NK-92 (cell line): ENCODE measurements around the gene MAP3K8.
"Not testable (repeated sequence)": the region's sequence is repeated elsewhere in the genome, so short reads cannot be mapped to it uniquely, and the experiment has no call there.

Experiments used
- DNase-seq: peaks from one replicate; lab custom pipeline; 2025; ENCODE audit not compliant: unreplicated experiment; lab: John Stamatoyannopoulos, UW

The MAP3K8 gene

GRCh38 chr10:30447125-30447799, 13.3 kb downstream of the MAP3K8 start:
- DNase-seq, result no peak

DNA sequence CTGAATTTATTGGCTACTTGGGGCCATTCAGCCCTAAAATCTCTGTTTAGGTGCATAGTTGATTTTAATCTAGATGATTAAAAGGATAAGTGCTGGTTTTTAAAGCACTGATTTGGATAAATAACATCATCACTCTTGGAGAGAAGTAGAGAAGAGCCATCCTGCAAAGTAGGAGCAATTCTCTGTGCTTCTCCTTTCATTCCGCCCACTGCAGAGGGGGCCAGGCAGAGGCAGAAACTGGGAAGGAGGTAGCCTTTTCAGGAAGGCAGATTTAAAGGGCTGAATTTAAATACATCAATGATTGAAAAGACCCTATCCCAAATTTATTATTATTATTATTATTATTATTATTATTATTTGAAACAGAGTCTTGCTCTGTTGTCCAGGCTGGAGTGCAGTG, 14.1 kb downstream of the MAP3K8 start:
- DNase-seq, result no peak

GRCh38 chr10:30453764-30454527, 20.0 kb downstream of the MAP3K8 start:
- no peak for DNase-seq

DNA sequence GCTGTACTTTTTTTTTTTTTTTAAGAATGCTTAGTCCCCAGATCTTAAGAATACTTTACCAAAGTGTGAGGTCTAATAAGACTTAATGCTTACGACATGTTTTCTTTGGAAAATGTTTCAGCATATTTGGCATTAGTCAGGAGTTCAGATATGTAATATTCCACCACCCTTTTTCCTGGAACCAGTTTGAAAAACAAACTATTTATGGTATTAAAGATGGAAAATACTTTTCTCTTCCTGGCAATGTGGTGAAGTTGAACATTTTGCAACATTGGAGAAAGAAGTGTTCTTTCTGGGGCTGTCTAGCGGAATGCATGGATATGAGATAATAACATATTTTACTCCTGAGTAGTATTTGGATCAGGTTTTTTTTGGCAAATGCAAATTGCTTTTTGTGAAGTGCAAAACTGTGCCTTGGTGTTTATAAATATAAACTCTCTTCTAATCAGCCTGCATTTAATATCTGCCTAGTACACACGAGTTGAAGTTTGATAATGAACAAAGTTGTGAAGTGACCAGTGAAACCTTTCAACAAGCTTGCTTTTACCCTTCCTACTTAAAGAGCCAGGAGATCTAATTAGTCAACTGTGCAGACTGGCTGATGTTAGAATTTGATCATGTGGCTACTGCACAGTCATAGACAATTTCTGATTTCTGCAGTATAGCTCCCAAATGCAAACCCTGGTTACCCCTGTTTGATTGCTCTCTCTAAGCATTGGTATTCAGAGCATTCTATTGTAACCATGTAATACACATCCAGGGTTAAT, 20.9 kb downstream of the MAP3K8 start:
- DNase-seq, result no peak

DNA sequence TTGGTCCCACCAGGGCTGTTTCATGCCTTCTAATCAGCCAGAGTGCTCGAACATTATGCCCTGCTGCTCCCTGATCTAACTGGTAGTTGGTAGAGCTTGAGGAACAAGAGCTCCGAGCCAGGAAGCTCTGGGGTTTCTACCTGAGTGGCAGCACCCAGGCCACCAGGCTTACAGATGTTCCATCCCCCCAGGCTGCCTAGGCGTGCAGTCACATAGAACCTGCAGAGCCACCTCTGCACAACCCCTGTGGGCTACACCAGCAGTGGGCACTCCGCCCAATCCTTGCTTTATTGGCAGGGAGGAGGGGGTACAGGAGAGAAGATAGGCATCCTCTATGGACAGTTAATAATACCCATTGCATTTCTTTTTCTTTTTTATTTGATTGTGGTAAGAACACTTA, 21.8 kb downstream of the MAP3K8 start:
- no peak for DNase-seq

- DNase-seq, result no peak
Observed at GRCh38 chr10:30456266-30456665, 22.3 kb downstream of the MAP3K8 start.

DNA sequence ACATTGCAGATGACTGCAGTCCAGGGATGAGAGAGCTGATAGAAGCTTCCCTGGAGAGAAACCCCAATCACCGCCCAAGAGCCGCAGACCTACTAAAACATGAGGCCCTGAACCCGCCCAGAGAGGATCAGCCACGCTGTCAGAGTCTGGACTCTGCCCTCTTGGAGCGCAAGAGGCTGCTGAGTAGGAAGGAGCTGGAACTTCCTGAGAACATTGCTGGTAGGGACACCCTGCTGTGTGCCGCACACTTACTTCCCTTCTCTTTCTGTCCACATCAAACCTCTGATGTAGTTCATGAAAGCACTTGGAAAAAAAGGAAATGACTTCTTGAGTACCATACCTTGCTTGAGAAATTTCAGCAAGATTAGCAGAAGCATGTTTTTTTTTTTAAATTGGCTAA, 25.3 kb downstream of the MAP3K8 start:
- no peak for DNase-seq

DNA sequence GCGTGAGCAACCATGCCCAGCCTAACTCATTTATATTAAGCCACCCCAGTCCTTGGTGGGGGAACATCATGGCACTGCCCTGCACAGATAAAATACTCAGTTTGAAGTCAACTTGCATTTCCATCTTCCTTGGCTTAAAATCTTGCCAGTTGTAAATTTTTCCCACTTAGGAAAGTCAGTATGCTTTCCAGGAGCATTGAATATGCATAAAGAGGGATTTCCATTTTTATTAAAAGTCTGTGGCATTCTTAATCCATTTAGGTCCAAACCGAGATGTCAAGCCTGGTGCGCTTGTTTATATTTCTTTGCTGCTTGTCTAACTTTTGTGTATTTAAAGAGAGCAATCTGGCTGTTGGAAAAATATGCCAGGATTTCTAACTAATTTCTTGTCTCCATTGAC, 26.1 kb downstream of the MAP3K8 start:
- DNase-seq, result no peak

- no peak for DNase-seq
Observed at GRCh38 chr10:30462513-30462912, 28.5 kb downstream of the MAP3K8 start.

- DNase-seq, result no peak
Observed at GRCh38 chr10:30463944-30464451, 30.0 kb downstream of the MAP3K8 start.

- DNase-seq, result no peak
Observed at GRCh38 chr10:30464675-30465074, 30.7 kb downstream of the MAP3K8 start.

DNA sequence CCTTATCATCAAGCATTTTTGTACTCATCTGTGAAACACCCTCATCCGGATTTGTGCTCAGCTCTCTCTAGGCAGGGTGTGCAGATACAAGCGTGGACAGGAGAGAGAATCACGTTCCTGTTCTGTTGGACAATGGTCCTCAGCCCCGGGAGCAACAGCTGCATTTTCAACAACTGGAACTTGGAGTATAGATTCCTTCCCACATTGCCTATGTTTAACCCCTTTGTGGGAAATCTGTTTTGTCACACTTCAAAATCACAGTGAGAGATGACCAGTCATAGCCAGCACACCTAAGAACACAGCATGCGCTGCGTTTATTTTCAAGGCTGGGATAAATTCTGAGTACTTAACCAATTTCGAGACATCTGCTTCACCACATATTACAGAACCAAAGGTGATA, 32.5 kb downstream of the MAP3K8 start:
- no peak for DNase-seq

DNA sequence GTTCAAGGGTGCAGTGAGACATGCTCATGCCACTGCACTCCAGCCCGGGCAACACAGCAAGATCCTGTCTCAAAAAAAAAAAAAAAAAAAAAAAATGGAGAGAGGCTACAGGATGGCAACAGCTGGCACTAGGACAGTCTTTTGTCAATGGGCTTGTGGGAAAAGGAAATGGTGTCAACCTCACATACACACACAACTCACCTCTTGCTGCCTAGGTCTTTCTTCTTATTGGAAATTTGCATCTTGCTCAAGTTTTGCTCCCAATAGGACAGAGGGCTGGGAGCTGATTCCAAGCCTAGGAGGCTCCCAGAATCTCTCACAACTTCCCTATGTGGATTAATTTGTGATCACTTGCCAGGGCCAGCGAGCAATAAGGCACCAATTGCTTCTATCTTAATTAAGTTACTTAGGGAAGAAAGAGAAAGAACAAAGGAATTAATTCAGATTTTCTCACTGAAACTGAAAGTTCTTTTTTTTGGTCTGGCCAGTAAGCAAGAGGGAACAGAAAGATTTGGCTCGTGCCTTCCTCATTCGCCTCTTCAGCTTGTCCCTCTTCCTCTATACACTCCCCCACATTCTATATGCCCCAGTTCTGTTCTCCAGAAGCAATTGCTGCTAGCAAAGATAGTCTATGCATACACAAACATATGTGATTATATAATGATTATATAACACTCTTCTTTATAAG, 33.8 kb downstream of the MAP3K8 start:
- no peak for DNase-seq

- no peak for DNase-seq
Observed at GRCh38 chr10:30472414-30473155, 38.6 kb downstream of the MAP3K8 start.

DNA sequence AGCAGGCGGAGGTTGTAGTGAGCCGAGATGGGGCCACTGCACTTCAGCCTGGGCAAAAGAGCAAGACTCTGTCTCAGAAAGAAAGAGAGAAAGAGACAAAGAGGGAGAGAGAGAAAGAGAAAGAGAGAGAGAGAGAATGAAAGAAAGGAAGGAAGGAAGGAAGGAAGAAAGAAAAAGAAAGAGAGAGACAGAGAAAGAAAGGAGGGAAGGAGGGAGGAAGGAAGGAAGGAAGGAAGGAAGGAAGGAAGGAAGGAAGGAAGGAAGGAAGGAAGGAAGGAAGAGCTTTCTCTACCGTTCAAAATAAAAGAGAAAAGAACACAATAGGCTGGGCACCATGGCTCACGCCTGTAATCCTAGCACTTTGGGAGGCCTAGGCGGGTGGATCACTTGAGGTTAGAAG, 41.5 kb downstream of the MAP3K8 start:
- not testable (repeated sequence) for DNase-seq

- DNase-seq, result no peak
Observed at GRCh38 chr10:30476511-30477155, 42.6 kb downstream of the MAP3K8 start.

DNA sequence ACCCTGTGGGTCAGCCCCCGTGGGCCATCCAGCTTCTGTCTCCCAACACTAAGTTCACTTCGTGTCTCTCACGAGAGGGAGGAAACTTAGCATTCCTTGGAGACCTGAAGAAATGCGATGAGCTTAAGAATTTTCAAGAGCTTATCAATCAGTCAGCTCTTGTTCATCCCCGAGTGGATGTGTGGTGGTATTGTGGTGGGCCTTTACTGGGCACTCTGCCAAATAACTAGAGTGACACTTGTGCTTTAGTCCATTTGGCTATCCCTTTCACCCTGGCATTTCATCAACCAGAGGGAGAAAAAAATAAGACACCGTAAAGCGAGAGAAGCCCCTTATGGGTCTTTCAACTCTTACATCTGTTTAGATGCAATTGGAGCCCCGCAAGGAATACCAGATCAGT, 45.5 kb downstream of the MAP3K8 start:
- not testable (repeated sequence) for DNase-seq

DNA sequence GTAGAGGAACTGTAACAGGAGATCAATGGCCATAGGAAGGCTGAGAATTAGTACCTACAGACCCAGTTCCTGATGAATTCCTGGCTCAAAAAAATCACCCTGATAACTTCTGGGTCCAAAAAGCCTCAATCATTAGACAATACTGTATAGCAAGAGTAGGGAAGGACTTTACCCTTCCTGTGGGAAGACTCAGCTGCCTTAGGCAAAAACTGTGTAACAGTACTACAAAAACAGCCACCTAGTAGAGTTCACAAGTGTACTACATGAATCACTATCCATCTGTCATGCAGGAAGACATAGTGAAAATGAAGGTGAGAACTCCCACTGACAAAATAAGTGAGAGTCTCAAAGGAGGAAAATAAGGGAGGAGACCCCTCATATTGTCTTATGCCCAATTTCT, 47.6 kb downstream of the MAP3K8 start:
- no peak for DNase-seq

- no peak for DNase-seq
Observed at GRCh38 chr10:30488316-30488715, 54.3 kb downstream of the MAP3K8 start.

GRCh38 chr10:30489346-30489745, 55.4 kb downstream of the MAP3K8 start:
- DNase-seq, result no peak
